ENCODE results near the gene QRFP.

DNA sequence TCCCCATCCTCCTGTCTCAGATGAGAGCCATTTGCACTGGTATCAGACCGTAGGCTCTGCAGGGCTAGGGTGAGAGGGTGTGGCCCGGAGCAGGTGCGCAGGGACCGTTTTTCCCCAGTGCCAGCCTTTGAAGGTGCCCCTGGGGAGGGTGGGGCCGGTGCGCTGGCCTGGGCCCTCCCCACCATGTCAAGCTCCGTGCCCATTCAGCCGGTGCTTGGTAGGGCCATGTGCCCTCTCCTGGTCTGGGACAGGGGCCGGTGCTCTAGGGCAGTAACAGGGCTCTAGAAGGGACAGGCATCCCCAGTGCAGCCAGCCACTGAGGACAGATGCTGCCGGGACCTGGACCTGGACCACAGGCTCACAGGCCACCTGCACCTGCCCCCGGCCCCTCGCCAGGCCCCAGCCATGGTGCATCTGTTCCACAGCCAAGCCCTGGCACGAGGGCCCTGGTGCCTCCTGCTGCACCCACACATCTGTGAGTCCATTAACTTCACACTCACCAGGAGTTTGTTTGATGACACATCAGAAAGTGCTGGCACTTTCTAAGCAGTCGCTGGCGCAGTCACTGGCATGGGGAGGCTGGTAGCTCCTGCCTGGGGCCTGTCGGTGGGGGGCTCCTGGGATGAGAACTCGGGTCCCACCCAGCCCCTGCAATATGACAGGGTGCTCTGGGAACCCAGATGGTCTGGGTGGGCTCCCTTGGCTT is 5.0 kb upstream of the QRFP start:
- no peak for TF ChIP-seq SP1 (IDR thresholded peaks at IDR 0.05; ENCODE audit: low read depth)
- no peak for TF ChIP-seq ZBTB33 (IDR thresholded peaks at IDR 0.05; ENCODE audit: extremely low read depth, insufficient replicate concordance, low read length)
- TF ChIP-seq RAD21 (IDR thresholded peaks at IDR 0.05; ENCODE audit: low read depth), result no peak
- TF ChIP-seq, protein P1, sequence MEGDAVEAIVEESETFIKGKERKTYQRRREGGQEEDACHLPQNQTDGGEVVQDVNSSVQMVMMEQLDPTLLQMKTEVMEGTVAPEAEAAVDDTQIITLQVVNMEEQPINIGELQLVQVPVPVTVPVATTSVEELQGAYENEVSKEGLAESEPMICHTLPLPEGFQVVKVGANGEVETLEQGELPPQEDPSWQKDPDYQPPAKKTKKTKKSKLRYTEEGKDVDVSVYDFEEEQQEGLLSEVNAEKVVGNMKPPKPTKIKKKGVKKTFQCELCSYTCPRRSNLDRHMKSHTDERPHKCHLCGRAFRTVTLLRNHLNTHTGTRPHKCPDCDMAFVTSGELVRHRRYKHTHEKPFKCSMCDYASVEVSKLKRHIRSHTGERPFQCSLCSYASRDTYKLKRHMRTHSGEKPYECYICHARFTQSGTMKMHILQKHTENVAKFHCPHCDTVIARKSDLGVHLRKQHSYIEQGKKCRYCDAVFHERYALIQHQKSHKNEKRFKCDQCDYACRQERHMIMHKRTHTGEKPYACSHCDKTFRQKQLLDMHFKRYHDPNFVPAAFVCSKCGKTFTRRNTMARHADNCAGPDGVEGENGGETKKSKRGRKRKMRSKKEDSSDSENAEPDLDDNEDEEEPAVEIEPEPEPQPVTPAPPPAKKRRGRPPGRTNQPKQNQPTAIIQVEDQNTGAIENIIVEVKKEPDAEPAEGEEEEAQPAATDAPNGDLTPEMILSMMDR (IDR thresholded peaks at IDR 0.05 in 2 of 3, conservative IDR thresholded peaks at IDR 0.05 in 1 of 3; ENCODE audit: borderline replicate concordance in 1 of 3, insufficient read depth in 1 of 3, low read depth in 2 of 3, low read length in 2 of 3), result no peak
- TF ChIP-seq ZNF274 (IDR thresholded peaks at IDR 0.05; ENCODE audit: low read depth, low read length), result no peak
- TF ChIP-seq, protein P2, sequence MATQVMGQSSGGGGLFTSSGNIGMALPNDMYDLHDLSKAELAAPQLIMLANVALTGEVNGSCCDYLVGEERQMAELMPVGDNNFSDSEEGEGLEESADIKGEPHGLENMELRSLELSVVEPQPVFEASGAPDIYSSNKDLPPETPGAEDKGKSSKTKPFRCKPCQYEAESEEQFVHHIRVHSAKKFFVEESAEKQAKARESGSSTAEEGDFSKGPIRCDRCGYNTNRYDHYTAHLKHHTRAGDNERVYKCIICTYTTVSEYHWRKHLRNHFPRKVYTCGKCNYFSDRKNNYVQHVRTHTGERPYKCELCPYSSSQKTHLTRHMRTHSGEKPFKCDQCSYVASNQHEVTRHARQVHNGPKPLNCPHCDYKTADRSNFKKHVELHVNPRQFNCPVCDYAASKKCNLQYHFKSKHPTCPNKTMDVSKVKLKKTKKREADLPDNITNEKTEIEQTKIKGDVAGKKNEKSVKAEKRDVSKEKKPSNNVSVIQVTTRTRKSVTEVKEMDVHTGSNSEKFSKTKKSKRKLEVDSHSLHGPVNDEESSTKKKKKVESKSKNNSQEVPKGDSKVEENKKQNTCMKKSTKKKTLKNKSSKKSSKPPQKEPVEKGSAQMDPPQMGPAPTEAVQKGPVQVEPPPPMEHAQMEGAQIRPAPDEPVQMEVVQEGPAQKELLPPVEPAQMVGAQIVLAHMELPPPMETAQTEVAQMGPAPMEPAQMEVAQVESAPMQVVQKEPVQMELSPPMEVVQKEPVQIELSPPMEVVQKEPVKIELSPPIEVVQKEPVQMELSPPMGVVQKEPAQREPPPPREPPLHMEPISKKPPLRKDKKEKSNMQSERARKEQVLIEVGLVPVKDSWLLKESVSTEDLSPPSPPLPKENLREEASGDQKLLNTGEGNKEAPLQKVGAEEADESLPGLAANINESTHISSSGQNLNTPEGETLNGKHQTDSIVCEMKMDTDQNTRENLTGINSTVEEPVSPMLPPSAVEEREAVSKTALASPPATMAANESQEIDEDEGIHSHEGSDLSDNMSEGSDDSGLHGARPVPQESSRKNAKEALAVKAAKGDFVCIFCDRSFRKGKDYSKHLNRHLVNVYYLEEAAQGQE (IDR thresholded peaks at IDR 0.05; ENCODE audit: low read depth), result no peak
- no peak for TF ChIP-seq SIN3A (IDR thresholded peaks at IDR 0.05; ENCODE audit: low read depth)
